HCT116 (cell line): ENCODE data around the gene ELF3.

ENCODE experiments used
- CEBPB ChIP-seq: IDR thresholded peaks from 2 replicates; pipeline ENCODE4 v1.6.1; 2012; ENCODE audit warnings: low read depth
- EZH2 ChIP-seq: fragments of 200-600 bp; sonication (generic); IDR thresholded peaks from 2 replicates; pipeline ENCODE4 v1.6.1; 2017; ENCODE audit warnings: antibody characterized with exemption, mixed run types
- EZH2phosphoT487 ChIP-seq: fragments of 200-600 bp; IDR thresholded peaks from 2 replicates; pipeline ENCODE4 v1.6.1; 2018; ENCODE audit warnings: antibody characterized with exemption, borderline replicate concordance
- POLR2A ChIP-seq: IDR thresholded peaks from 2 replicates; pipeline ENCODE4 v1.7.0; 2011; ENCODE audit warnings: borderline replicate concordance; ENCODE audit not compliant: insufficient read depth, insufficient read length; ENCODE audit errors: extremely low read depth
- SP1 ChIP-seq: IDR thresholded peaks from 2 replicates; pipeline ENCODE4 v1.6.1; 2012; ENCODE audit warnings: low read depth
- YY1 ChIP-seq: IDR thresholded peaks from 2 replicates; pipeline ENCODE4 v1.6.1; 2011; ENCODE audit warnings: low read length, low read depth, moderate library complexity, mild to moderate bottlenecking; ENCODE audit not compliant: insufficient replicate concordance; ENCODE audit errors: extremely low read depth
- ZNF274 ChIP-seq: fragments of 200-500 bp; sonication (Bioruptor generic); IDR thresholded peaks from 2 replicates; pipeline ENCODE4 v1.6.1; 2014; ENCODE audit warnings: mild to moderate bottlenecking, low read depth, low read length, inconsistent platforms
- TF ChIP-seq, protein P1 (sequence below), 3 experiments: fragments of 200-600 bp in 1 of 3; sonication (generic) in 1 of 3; IDR thresholded peaks in 2 of 3; conservative IDR thresholded peaks in 1 of 3; 2 replicates each; pipeline ENCODE4 v1.5.1; 2012 to 2017; ENCODE audit warnings: low read depth in 2 of 3, low read length in 2 of 3, antibody characterized with exemption in 1 of 3, borderline replicate concordance in 1 of 3, control low read depth in 1 of 3, mild to moderate bottlenecking in 1 of 3, mixed read lengths in 1 of 3, mixed run types in 1 of 3, moderate library complexity in 1 of 3; ENCODE audit not compliant: insufficient read depth in 1 of 3
- TF ChIP-seq, protein P2 (sequence below): IDR thresholded peaks from 2 replicates; pipeline ENCODE4 v1.6.1; 2012; ENCODE audit warnings: low read depth
- TF ChIP-seq, protein P3 (sequence below): IDR thresholded peaks from 2 replicates; pipeline ENCODE4 v1.6.1; 2012
- TF ChIP-seq, protein P4 (sequence below): IDR thresholded peaks from 2 replicates; pipeline ENCODE4 v1.6.1; 2012

DNA sequence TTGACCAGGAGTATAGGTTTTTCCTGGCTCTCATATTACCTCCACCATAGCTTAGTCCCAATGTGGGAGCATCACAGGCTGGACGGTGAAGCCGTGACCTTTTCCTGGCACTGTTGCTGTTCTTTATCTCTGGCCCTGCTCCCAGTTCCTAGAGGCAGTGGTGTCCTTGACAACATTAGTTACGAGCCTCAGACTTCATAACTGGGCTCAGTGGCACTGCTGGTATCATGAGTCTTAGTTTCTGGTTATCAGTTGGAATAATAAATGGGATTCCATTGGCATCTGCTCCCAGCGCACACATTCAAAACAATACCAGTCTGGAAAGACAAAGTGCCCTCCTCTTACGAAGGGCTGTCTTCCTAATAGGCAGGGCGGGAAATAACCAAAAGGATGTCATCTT, 20.0 kb upstream of the ELF3 start:
- TF ChIP-seq EZH2phosphoT487: no peak
- TF ChIP-seq, protein P1, sequence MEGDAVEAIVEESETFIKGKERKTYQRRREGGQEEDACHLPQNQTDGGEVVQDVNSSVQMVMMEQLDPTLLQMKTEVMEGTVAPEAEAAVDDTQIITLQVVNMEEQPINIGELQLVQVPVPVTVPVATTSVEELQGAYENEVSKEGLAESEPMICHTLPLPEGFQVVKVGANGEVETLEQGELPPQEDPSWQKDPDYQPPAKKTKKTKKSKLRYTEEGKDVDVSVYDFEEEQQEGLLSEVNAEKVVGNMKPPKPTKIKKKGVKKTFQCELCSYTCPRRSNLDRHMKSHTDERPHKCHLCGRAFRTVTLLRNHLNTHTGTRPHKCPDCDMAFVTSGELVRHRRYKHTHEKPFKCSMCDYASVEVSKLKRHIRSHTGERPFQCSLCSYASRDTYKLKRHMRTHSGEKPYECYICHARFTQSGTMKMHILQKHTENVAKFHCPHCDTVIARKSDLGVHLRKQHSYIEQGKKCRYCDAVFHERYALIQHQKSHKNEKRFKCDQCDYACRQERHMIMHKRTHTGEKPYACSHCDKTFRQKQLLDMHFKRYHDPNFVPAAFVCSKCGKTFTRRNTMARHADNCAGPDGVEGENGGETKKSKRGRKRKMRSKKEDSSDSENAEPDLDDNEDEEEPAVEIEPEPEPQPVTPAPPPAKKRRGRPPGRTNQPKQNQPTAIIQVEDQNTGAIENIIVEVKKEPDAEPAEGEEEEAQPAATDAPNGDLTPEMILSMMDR (IDR thresholded peaks at IDR 0.05 in 2 of 3, conservative IDR thresholded peaks at IDR 0.05 in 1 of 3; ENCODE audit: borderline replicate concordance in 1 of 3, insufficient read depth in 1 of 3, low read depth in 2 of 3, low read length in 2 of 3): no peak
- TF ChIP-seq CEBPB: no peak
- no peak for TF ChIP-seq EZH2
- TF ChIP-seq, protein P2, sequence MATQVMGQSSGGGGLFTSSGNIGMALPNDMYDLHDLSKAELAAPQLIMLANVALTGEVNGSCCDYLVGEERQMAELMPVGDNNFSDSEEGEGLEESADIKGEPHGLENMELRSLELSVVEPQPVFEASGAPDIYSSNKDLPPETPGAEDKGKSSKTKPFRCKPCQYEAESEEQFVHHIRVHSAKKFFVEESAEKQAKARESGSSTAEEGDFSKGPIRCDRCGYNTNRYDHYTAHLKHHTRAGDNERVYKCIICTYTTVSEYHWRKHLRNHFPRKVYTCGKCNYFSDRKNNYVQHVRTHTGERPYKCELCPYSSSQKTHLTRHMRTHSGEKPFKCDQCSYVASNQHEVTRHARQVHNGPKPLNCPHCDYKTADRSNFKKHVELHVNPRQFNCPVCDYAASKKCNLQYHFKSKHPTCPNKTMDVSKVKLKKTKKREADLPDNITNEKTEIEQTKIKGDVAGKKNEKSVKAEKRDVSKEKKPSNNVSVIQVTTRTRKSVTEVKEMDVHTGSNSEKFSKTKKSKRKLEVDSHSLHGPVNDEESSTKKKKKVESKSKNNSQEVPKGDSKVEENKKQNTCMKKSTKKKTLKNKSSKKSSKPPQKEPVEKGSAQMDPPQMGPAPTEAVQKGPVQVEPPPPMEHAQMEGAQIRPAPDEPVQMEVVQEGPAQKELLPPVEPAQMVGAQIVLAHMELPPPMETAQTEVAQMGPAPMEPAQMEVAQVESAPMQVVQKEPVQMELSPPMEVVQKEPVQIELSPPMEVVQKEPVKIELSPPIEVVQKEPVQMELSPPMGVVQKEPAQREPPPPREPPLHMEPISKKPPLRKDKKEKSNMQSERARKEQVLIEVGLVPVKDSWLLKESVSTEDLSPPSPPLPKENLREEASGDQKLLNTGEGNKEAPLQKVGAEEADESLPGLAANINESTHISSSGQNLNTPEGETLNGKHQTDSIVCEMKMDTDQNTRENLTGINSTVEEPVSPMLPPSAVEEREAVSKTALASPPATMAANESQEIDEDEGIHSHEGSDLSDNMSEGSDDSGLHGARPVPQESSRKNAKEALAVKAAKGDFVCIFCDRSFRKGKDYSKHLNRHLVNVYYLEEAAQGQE: no peak
- TF ChIP-seq, protein P3, sequence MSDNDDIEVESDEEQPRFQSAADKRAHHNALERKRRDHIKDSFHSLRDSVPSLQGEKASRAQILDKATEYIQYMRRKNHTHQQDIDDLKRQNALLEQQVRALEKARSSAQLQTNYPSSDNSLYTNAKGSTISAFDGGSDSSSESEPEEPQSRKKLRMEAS: no peak
- no peak for TF ChIP-seq POLR2A
- no peak for TF ChIP-seq SP1
- TF ChIP-seq ZNF274: no peak
- TF ChIP-seq, protein P4, sequence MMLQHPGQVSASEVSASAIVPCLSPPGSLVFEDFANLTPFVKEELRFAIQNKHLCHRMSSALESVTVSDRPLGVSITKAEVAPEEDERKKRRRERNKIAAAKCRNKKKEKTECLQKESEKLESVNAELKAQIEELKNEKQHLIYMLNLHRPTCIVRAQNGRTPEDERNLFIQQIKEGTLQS: no peak
- no peak for TF ChIP-seq YY1
